ENCODE results near the gene ZNF285.
"Not testable (repeated sequence)": the region's sequence is repeated elsewhere in the genome, so short reads cannot be mapped to it uniquely, and the experiment has no call there.

ZNF285 gene

DNA sequence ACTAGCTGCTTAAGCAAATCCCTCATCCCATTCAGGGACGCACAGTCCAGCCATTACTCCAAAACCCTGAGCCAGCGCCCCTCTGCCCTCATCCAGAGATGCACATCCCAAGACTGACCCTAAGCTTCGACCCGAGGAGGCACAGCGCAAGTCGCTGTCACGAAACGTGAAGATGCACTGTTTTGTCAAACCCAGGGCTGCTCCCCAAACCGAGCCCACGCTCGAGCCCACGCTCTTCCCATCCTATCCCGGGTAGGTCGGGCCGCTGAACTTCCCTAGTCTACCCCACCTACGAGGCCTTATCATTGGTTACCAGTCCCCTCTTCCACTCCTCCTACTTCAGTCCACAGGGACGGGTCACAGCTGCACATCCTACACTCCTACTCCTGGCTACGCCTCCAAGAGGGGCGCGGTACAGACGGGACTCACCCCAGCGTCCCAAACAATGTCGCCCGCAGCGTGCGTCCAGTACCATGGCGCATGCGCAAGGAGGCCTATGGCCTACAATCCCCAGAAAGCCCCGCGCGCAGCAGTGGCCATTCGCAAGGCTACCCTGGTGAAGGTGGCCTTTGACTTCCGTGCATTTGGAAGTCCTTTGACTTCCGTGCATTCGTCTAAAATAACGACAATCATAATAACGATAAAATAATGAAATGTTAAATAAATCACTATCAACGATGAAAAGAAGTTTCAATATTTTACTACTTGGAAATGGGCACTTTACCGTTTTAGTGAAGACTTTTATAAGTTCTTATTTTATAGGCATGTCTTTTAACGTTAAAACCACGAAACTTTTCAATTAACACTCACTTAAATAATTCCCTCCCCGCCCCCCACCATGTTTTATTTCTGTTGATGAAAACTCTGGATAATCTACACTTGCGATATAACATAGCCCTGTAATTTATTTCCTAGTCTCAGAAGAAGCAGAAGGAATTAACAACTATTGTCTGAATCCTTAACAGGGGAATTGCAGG lies at the start of gene ZNF285:
TSS of gene ZNF285 (minus strand) at position 470 of the 977 bp plus-strand sequence. CDS start 4,395 bp downstream, outside the sequence.
- DNase-seq (ENCODE audit: low spot score) = peak; percentile 76

DNA sequence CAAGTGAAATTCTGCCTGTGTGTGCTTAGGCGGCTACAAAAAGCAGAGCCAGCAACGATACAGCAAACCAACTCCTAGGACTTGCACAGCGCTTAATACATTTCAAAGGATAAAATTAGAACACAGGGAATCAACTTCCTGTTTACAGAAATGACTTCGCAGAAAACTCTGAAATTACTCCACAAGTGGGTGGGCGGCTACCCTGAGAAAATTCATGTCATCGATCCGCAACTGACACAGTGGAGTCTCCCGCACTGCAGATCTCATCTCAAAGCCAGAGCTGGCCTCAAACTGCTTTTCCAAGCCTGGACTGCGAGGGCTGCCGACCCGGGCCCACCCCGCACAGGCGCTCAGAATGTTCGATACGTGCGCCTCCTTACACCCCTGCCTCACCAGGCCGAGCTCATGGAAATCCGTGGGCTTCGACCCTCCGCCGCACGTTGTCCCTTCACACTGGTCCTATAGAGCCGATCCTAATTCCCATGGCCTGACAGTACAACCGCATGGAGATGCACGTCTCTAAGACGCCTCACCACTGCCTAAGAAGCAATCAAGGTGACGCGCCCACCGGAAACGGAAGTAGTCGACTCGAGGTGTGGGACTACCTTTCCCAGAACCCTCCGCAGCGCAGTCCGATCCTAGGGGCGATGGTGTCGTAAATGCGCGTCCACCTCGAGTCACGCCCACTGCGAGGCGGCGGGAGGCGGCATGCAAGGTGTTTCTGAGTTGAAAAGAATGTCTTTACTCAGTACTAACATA lies 46.7 kb upstream of the ZNF285 start, which contains the start of gene ZNF229:
TSS of gene ZNF229 (minus strand) at position 557 of the 759 bp plus-strand sequence. CDS start 5,625 bp downstream, outside the sequence.
- peak; percentile 17 for DNase-seq (ENCODE audit: low spot score)

- DNase-seq (ENCODE audit: low spot score) = no peak
These were observed 37.0 kb upstream of the ZNF285 start for GRCh38 chr19:44438441-44438840.

GRCh38 chr19:44435441-44435840 lies 34.0 kb upstream of the ZNF285 start:
- no peak for DNase-seq (ENCODE audit: low spot score)

- no peak for DNase-seq (ENCODE audit: low spot score)
These were observed 29.5 kb upstream of the ZNF285 start for GRCh38 chr19:44430956-44431355.

- not testable (repeated sequence) for DNase-seq (ENCODE audit: low spot score)
These were observed 14.1 kb upstream of the ZNF285 start for GRCh38 chr19:44415553-44415952.

- DNase-seq (ENCODE audit: low spot score) = not testable (repeated sequence)
These were observed 12.1 kb downstream of the ZNF285 start for GRCh38 chr19:44389268-44389667.

GRCh38 chr19:44374789-44375188 lies 26.6 kb downstream of the ZNF285 start:
- DNase-seq (ENCODE audit: low spot score) = no peak

DNA sequence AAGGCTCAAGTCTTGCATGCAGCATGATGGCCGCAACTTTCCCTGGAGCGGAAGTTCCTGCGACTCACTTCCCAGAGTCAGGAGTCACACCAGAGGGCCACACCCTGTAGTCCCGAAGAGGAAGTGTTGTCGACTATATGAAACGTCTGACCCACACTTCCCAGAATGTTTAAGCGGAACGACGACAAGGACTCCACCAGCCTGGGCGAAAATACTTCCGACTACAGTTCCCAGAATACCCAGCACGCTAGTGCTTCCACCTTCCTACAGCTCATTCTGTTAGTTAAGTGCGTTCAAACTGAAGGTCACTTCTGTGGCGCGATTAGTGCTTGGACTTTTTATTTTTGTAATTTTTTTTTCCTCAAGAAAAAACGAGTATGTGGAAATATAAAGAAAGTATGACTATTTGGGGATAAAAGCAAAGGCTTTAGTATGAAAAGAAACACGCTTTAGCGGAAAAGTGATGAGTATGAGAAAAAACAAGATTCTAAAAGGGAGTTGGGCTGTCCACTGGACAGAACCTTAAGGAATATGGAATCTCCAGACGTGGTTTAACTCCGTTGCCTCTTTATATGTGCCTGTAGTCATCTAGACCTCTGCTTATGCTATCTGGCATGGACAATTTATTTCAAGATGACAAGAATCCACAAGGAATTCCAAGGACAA lies 29.5 kb downstream of the ZNF285 start:
- DNase-seq (ENCODE audit: low spot score) = no peak

GRCh38 chr19:44367024-44367423 lies 34.4 kb downstream of the ZNF285 start:
- DNase-seq (ENCODE audit: low spot score) = no peak

DNA sequence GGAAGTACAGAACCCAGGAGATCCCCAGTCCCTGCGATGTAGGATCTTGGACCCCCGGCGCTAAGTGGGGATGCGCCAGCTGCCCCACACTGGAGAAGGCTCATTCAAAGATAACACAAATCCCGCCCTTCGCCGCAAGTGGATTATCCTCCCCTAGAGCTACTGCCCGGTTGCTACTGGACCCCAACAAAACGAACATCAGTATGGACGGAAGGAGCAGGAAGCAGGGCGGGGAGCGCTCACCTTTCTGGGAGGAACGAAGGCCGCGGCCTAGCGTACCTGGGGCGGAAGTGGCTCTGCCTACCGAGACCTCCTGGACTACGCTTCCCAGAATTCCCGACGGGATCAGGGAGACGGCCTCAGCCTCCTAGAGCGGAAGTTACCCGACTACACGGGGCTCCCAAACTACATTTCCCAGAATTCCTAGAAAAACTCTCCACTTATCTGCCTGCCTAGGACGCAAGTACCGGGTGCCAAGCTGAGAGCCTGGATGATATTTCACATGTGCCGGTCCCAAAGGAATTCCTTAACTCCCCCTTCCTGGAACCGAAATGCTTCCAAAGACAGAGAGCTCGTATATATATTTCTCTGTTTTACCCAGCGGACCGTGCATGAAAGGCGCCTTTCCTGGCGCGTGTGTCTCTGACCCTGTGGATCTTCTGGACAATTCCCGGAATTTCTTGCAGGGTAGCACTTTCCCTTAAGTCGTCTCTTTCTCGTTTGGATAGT lies 44.9 kb downstream of the ZNF285 start, which contains the start of gene ZNF112:
TSS of gene ZNF112 (minus strand) at position 298 of the 729 bp plus-strand sequence. CDS start 16,141 bp downstream, outside the sequence.
- DNase-seq (ENCODE audit: low spot score) = peak; percentile 31

DNA sequence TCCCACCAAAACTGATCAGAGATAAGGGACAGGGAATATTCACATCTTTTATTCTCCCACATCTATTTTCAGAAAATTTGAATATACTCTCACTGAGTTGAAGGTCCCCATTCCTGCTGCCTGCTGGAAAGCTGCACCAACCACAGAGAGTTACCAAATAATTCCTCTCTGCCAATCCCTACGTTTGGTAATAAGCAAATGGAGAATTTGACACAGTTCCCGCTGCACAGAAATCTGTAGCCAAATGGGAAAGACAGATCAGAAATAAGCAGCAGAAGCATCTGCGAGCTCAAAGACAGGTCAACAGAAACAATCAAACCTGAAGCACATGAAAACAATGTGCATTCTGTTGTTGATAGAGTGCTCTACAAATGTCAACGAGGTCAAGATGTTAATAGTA lies 54.9 kb downstream of the ZNF285 start:
- no peak for DNase-seq (ENCODE audit: low spot score)

DNA sequence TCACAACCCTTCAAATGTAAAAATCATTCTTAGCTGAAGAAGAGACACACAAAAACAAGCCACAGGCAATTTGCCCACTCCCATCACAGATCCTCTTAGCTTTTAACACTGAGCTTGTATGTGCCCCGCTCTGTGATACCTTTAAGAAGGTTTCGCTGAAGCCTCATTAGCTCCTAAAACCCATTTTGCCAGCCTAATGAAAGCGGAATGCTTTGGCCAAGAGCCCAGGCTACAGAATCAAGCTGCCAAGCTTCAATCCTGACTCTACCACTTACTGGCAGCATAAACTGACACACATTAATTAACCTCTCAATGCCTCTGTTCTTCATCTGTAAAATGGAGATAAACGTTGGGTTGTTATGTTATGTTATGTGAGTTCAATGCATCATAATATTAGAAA lies 55.4 kb downstream of the ZNF285 start:
- DNase-seq (ENCODE audit: low spot score) = no peak

- DNase-seq (ENCODE audit: low spot score) = no peak
These were observed 57.2 kb downstream of the ZNF285 start for GRCh38 chr19:44344255-44344654.

DNA sequence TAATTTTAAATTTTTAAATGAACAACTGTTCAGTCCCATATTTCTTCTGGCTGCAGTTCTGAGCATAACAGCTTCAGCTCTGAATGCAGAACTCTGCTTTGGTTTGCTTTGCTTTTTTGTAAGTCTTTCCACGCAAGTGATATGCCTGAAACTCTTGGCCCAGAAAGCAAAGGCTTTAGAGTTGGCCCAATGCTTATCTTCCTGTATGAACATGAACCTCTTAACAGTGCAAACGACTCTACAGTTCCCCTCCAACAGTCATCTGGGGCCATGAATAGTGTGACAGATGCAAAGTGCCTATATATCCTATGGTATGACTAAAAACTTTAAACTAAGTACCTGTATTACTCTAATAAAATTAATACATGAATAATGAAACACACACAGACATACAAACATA lies 59.6 kb downstream of the ZNF285 start:
- DNase-seq (ENCODE audit: low spot score) = no peak

- not testable (repeated sequence) for DNase-seq (ENCODE audit: low spot score)
These were observed 66.8 kb downstream of the ZNF285 start for GRCh38 chr19:44334639-44335038.

Data from COLO829 (cell line).